Activated T-helper 1 cell treated with anti-CD3 and anti-CD28 coated beads, Interleukin-12 subunit alpha, Interleukin-12 subunit beta, Interleukin-2, Interleukin-4 antibody, amounts not matched to agents 30 ng/mL and 10 ng/mL and 1 ng/mL, durations not matched to agents 14 hours and 24 hours and 36 hours (primary cell): ENCODE results near the gene NFKB1. TPM values are rescaled to one million over a fixed set of nuclear protein-coding genes. Genes with fewer than 3 reads are reported as not detected.

ENCODE experiments used
- DNase-seq: peaks from one replicate; pipeline ENCODE4 v3.0.0; 2021; ENCODE audit warnings: low spot score
- H3K27ac Mint-ChIP-seq: one replicate; pipeline ENCODE4 v1.8.0; 2021; ENCODE audit warnings: mild to moderate bottlenecking, mixed read lengths
- H3K27me3 Mint-ChIP-seq: one replicate; pipeline ENCODE4 v1.8.0; 2022; ENCODE audit warnings: mild to moderate bottlenecking, moderate library complexity, mixed read lengths; ENCODE audit not compliant: insufficient read depth
- H3K36me3 Mint-ChIP-seq: one replicate; pipeline ENCODE4 v1.8.0; 2021; ENCODE audit warnings: low read depth, mixed read lengths
- H3K4me1 Mint-ChIP-seq: one replicate; pipeline ENCODE4 v1.8.0; 2021; ENCODE audit warnings: low read depth, mixed read lengths
- H3K4me3 Mint-ChIP-seq: one replicate; pipeline ENCODE4 v1.8.0; 2021; ENCODE audit warnings: mild to moderate bottlenecking, moderate library complexity, mixed read lengths
- H3K9me3 Mint-ChIP-seq: one replicate; pipeline ENCODE4 v1.8.0; 2021; ENCODE audit warnings: mixed read lengths
- intact Hi-C: fragments of 100-400 bp; cut with micrococcal nuclease; formaldehyde crosslinking; loops from one replicate; pipeline ENCODE4 v1.15.1; 2024
- total RNA-seq: library from RNA; stranded (reverse); gene quantifications from 2 replicates; pipeline ENCODE4 v1.2.3, GENCODE V29; 2022

Gene NFKB1
- total RNA-seq, 1 donor from 2014 or later: 139 TPM

DNA sequence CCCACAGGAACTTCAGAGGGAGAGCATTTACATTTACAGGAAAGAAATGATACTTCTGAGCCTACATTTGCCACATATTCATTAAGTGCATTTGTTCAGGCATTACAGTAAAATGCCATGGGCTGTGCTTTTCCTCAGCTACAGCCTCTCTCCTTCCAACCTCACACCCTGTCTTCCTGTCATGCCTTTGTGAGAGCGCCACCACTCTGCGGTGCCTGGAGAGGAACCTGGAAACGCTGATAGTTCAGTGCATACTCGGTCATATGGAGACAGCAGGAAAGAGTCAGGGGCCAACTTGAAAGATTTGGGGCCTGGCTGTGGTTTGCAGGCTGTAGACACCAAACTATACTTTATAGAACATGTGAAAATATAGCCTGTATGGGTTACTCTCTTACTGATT, 40.5 kb downstream of the NFKB1 start:
- no peak for DNase-seq
- peaks cover 52% of the 10 kb centered on the region for H3K36me3 Mint-ChIP-seq
- intact Hi-C loops: no loop called here
- peaks cover 42% of the 10 kb centered on the region for H3K4me1 Mint-ChIP-seq
- H3K27me3 Mint-ChIP-seq: no peaks in the 10 kb centered on the region
- H3K9me3 Mint-ChIP-seq: no peaks in the 10 kb centered on the region
- no peak overlapping the region for H3K4me3 Mint-ChIP-seq
- no peak overlapping the region for H3K27ac Mint-ChIP-seq

DNA sequence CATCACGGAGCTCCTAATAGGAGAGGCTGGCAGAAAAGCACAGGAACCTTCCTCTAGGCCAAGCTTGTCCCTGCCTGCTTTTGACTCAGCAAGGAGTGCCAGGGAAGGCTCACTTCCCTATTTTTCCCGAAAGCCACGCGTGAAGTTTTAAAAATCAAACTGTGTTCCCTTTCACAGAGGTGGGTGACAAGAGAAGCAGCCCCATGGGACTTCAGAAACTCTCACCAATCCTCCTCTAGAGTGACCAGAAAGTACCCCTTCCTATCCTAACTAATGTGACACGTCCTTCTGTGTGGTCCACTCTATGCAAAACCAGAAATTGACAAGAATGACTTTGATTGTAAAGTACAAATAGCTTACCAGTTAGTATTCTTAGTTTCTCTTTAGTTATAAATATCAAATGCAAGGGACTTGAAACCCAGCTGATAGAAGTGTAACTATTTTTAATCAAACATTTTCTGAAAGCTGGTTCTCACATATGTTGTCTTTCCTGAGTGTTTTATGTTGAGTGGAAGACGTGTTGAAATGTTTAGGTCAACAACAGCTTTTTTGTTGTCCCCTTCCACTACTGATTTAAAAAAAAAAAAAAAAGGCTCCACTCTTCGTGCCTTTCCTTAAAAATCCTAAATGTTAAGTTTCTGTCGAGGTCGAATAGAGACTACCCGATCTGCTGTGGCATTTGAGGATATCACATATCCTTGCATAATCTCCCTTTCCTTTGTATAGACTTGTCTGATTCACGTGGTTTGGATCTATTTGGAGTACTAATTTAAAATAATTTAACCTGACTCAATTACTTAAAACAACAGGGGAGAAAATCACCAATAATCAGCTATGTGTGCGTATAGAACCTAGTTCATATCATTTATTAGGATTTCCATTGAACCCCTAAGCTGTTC, 42.1 kb downstream of the NFKB1 start:
- intact Hi-C loops: no loop called here

GRCh38 chr4:102546635-102547034, 45.5 kb downstream of the NFKB1 start:
- DNase-seq: no peak
- H3K27ac Mint-ChIP-seq: peak overlapping the region; percentile 42
- no peak overlapping the region for H3K4me3 Mint-ChIP-seq
- intact Hi-C loops: loop anchor here (2.0 kb wide), 1 partner anchor 14 kb away; no protein-coding TSS in a partner anchor
- H3K9me3 Mint-ChIP-seq: no peaks in the 10 kb centered on the region
- peaks cover 55% of the 10 kb centered on the region for H3K4me1 Mint-ChIP-seq
- H3K27me3 Mint-ChIP-seq: no peaks in the 10 kb centered on the region
- peaks cover 54% of the 10 kb centered on the region for H3K36me3 Mint-ChIP-seq

More for the DNA sequence above, 42.1 kb downstream of the NFKB1 start:
- no peak for DNase-seq
- H3K9me3 Mint-ChIP-seq: no peaks in the 10 kb centered on the region
- no peak overlapping the region for H3K4me3 Mint-ChIP-seq
- H3K4me1 Mint-ChIP-seq: peaks cover 50% of the 10 kb centered on the region
- no peaks in the 10 kb centered on the region for H3K27me3 Mint-ChIP-seq
- peak overlapping the region; percentile 10 for H3K27ac Mint-ChIP-seq
- H3K36me3 Mint-ChIP-seq: peaks cover 57% of the 10 kb centered on the region

DNA sequence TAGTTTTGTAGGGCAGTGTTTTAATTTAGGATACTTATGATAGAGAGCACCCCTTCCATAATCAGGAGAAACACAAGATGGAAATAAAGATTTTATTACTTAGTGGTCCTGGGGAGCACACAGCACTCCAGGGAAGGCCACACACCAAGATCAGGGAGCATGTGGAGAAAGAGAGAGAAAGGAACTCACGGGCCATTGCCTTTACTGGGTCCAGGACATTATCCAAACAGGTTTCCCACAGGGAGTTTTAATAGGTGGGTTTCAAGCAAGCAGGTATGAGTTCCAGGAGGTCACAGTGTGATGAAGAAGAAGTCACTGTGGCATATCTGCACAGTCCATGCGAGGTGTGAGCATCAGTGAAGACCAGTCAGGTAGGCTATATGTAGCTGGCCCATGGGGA, 46.8 kb downstream of the NFKB1 start:
- no peak for DNase-seq
- no peak overlapping the region for H3K27ac Mint-ChIP-seq
- peaks cover 65% of the 10 kb centered on the region for H3K4me1 Mint-ChIP-seq
- intact Hi-C loops: loop anchor here (2.0 kb wide), 1 partner anchor 13 kb away; no protein-coding TSS in a partner anchor
- H3K9me3 Mint-ChIP-seq: no peaks in the 10 kb centered on the region
- no peaks in the 10 kb centered on the region for H3K27me3 Mint-ChIP-seq
- peaks cover 57% of the 10 kb centered on the region for H3K36me3 Mint-ChIP-seq
- H3K4me3 Mint-ChIP-seq: no peak overlapping the region

DNA sequence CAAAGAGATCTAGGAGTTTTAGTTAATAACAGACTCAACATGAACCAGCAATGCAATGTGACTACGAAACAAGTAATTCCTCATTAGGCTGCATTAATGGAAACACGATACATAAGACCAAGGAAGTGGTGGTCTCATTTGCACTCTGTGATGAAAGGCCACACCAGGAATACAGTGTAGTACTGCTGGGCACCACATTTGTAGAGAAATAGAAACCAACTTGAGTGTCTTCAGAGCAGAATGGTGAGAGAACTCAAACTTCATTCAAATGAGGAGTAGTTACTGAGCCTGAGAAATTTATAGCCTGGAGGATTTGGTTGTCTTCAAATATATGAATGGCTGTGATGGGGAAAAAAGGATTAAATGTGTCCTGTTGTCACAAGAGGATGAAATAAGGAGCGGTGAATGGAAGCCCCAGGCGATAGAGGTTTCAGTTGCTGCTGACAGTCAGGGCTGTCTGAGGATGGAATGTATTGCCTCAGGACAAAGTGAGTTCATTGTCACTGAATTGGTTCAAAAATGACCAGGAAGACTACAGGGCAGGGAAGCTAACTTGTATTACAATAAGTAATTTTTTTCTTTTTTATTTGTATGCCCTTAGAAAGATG, 50.9 kb downstream of the NFKB1 start:
- Mint-ChIP-seq H3K4me3 (no peak overlapping the region), H3K9me3 (no peaks in the 10 kb centered on the region), H3K27me3 (no peaks in the 10 kb centered on the region), H3K4me1 (peaks cover 45% of the 10 kb centered on the region), H3K36me3 (peaks cover 39% of the 10 kb centered on the region), H3K27ac (no peak overlapping the region)
- no peak for DNase-seq
- intact Hi-C loops: loop anchor here (2.0 kb wide), 1 partner anchor 17 kb away; no protein-coding TSS in a partner anchor

- Mint-ChIP-seq H3K9me3 (no peaks in the 10 kb centered on the region), H3K36me3 (peaks cover 36% of the 10 kb centered on the region), H3K27me3 (no peaks in the 10 kb centered on the region), H3K4me3 (peak overlapping the region; percentile 28), H3K4me1 (peaks cover 41% of the 10 kb centered on the region), H3K27ac (peak overlapping the region; percentile 10)
- intact Hi-C loops: loop anchor here (2.0 kb wide), 1 partner anchor 18 kb away; no protein-coding TSS in a partner anchor
- no peak for DNase-seq
These were observed 51.6 kb downstream of the NFKB1 start for GRCh38 chr4:102552781-102553180.

DNA sequence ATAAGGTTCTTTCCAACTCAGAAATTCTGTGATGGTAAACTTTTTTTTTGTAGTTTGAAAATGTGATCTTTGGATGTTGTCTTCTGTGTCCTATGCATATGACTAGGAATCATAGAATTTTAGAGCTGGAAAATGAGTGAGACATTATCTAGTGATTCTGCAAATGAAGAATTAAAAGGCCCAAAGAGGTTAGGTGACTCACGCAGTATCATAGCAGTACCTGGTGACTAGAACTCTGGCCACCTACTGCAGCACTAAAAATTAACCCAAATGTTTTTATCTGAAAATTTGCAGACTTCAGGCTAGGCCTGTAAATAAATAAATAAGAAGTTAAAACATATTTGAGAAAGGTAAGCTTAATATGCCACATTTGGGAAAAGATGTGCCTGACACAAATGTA, 52.8 kb downstream of the NFKB1 start:
- H3K27ac Mint-ChIP-seq: no peak overlapping the region
- peaks cover 51% of the 10 kb centered on the region for H3K4me1 Mint-ChIP-seq
- H3K9me3 Mint-ChIP-seq: no peaks in the 10 kb centered on the region
- peak overlapping the region; percentile 27 for H3K4me3 Mint-ChIP-seq
- no peaks in the 10 kb centered on the region for H3K27me3 Mint-ChIP-seq
- no peak for DNase-seq
- H3K36me3 Mint-ChIP-seq: peaks cover 34% of the 10 kb centered on the region
- intact Hi-C loops: loop anchor here (2.0 kb wide), 1 partner anchor 19 kb away; no protein-coding TSS in a partner anchor

- no peaks in the 10 kb centered on the region for H3K9me3 Mint-ChIP-seq
- no peak for DNase-seq
- no peak overlapping the region for H3K27ac Mint-ChIP-seq
- H3K36me3 Mint-ChIP-seq: peaks cover 35% of the 10 kb centered on the region
- H3K27me3 Mint-ChIP-seq: no peaks in the 10 kb centered on the region
- H3K4me1 Mint-ChIP-seq: peaks cover 56% of the 10 kb centered on the region
- no peak overlapping the region for H3K4me3 Mint-ChIP-seq
- intact Hi-C loops: no loop called here
These were observed 53.3 kb downstream of the NFKB1 start for GRCh38 chr4:102554482-102554881.

DNA sequence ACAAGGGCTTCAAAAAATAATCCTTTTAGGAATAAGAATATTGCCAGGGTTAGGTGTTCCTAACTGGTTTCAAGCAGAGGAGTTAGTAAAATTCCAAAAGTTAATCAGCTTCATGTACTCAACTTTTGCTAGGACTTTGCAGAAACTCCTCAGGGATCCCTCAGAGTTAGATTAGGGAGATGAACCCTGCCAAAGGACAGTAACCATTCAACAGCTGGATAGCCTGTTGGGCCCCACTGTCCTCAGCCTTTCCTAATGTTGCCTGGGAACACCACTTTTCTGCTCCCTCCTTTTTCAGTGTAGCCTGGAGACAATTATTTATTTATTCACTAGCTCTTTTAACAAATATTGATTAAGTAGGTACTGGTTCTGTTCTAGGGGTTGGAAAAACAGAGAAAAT, 53.8 kb downstream of the NFKB1 start:
- Mint-ChIP-seq H3K36me3 (peaks cover 32% of the 10 kb centered on the region), H3K27ac (no peak overlapping the region), H3K4me1 (peaks cover 56% of the 10 kb centered on the region), H3K4me3 (no peak overlapping the region), H3K9me3 (no peaks in the 10 kb centered on the region), H3K27me3 (no peaks in the 10 kb centered on the region)
- intact Hi-C loops: no loop called here
- DNase-seq: no peak

DNA sequence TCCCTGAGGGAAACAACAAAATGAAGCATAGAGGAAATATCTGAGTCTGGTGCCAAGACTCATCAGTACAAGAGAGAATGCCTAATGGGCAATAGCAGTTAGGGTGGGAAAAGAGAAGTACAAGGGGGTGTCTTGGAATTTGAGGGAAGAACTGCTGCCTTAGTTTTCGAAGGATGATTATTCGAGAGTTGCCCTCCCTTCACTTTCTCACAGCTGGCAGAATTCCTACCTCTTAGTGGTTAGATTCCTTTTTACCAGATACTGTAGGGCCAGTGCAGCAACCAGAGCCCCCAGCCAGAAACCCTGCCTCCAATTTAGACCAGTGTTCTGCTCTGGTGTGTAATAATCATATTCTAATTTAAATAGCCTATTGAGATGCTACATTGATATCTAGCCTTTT, 56.5 kb downstream of the NFKB1 start:
- no peak for DNase-seq
- H3K36me3 Mint-ChIP-seq: peaks cover 33% of the 10 kb centered on the region
- H3K4me1 Mint-ChIP-seq: peaks cover 59% of the 10 kb centered on the region
- no peaks in the 10 kb centered on the region for H3K9me3 Mint-ChIP-seq
- no peak overlapping the region for H3K4me3 Mint-ChIP-seq
- no peaks in the 10 kb centered on the region for H3K27me3 Mint-ChIP-seq
- intact Hi-C loops: no loop called here
- H3K27ac Mint-ChIP-seq: no peak overlapping the region

GRCh38 chr4:102560115-102560514, 59.0 kb downstream of the NFKB1 start:
- Mint-ChIP-seq H3K4me3 (peak overlapping the region; percentile 68), H3K9me3 (no peaks in the 10 kb centered on the region), H3K4me1 (peaks cover 65% of the 10 kb centered on the region), H3K27ac (peak overlapping the region; percentile 75), H3K27me3 (no peaks in the 10 kb centered on the region), H3K36me3 (peaks cover 39% of the 10 kb centered on the region)
- intact Hi-C loops: loop anchor here (1.0 to 2.0 kb wide), 7 partner anchors 8 to 59 kb away; partner anchors contain the start of gene NFKB1
- no peak for DNase-seq

DNA sequence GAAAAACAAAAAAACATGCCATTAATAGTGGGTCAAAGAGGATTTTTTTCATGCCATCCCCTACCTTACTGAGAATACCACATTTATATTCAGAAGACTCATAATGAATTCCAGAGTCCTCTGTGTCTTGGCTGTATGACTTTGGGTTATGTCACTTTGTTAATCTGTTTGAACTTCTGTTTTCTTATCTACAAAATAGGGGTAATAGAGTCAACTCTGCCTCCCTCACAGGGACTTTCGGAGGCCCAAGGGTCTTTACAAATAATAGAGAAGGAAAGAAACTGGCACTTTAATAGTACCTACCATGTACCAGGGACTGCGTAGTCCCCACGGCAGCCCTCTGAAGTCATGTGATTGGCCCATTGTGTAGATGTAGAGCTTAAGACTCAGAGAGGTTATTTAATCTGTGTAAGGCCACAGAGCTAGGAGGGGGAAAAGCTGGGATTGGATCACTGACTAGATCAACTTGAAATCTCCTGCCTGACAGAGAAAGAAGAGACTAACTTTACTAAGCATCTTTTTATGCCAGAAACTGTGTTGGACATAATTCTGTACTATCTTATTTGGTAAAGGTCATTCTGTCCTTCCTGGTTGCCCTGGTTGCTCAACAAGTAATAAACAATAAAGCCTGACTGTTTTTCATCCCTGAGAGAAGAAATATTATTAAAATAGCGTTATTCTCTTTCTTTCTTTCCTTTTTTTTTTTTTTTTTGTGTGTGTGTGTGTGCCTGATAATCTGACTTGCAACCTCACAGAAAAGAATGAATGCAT, 59.6 kb downstream of the NFKB1 start:
- Mint-ChIP-seq H3K9me3 (no peaks in the 10 kb centered on the region), H3K4me3 (peak overlapping the region; percentile 68), H3K4me1 (peaks cover 72% of the 10 kb centered on the region), H3K36me3 (peaks cover 41% of the 10 kb centered on the region), H3K27me3 (no peaks in the 10 kb centered on the region), H3K27ac (peak overlapping the region; percentile 75)
- DNase-seq: no peak
- intact Hi-C loops: loop anchor here (1.0 to 2.0 kb wide), 7 partner anchors 8 to 59 kb away; partner anchors contain the start of gene NFKB1
